ENCODE measurements around the gene NOMO2. TPM values are rescaled to one million over a fixed set of nuclear protein-coding genes. Genes with fewer than 3 reads are reported as not detected.

NOMO2 gene
- polyA plus RNA-seq, 1 donor = 83.8 TPM

Other genes starting within 250 kb of the NOMO2 start
- 1.6 TPM for gene NPIPA8, start 225.4 kb downstream of the NOMO2 start, polyA plus RNA-seq (ENCODE audit: insufficient read length)
- 2,057 TPM for gene RPS15A, start 228.2 kb upstream of the NOMO2 start, polyA plus RNA-seq (ENCODE audit: insufficient read length)
- gene ARL6IP1, start 239.5 kb upstream of the NOMO2 start, polyA plus RNA-seq (ENCODE audit: insufficient read length) = 315 TPM

Measured in left kidney (tissue), 1 donor.